CD4-positive, CD25-positive, alpha-beta regulatory T cell (primary cell): ENCODE results near the gene SLC27A1. TPM values are rescaled to one million over a fixed set of nuclear protein-coding genes. Genes with fewer than 3 reads are reported as not detected.

Experiments used
- ATAC-seq, 2 donors: fragments of 150-1000 bp; cut with Tn5 transposase; one replicate each; pipeline ENCODE4 v1.10.0; 2021; ENCODE audit warnings: low read depth in 2 of 2, moderate number of reproducible peaks in 2 of 2, moderate library complexity in 1 of 2
- DNase-seq, 3 donors: peaks; one replicate each; pipeline versions ENCODE4 v3.0.0 to v3.0.0-alpha.2; 2012 to 2022; ENCODE audit warnings: mixed read lengths in 1 of 3
- H3K27ac ChIP-seq: one replicate; pipeline ENCODE4 v1.7.0; 2013; ENCODE audit warnings: mild to moderate bottlenecking, low read length; ENCODE audit not compliant: insufficient read depth, poor library complexity, severe bottlenecking
- H3K27me3 ChIP-seq: one replicate; pipeline ENCODE4 v1.7.0; 2013; ENCODE audit warnings: low read length; ENCODE audit not compliant: control insufficient read depth, insufficient read depth
- H3K36me3 ChIP-seq: one replicate; pipeline ENCODE4 v1.7.0; 2013; ENCODE audit warnings: mild to moderate bottlenecking, low read length, moderate library complexity; ENCODE audit not compliant: control insufficient read depth, insufficient read depth
- H3K4me1 ChIP-seq: 2 replicates; pipeline ENCODE4 v1.7.0; 2013; ENCODE audit warnings: mild to moderate bottlenecking, low read length; ENCODE audit not compliant: insufficient read depth, control insufficient read depth, poor library complexity, severe bottlenecking
- H3K4me3 ChIP-seq: one replicate; pipeline ENCODE4 v1.7.0; 2013; ENCODE audit warnings: low read depth, mild to moderate bottlenecking, low read length, moderate library complexity
- H3K9me3 ChIP-seq, 2 experiments: 1 replicate in 1 of 2; 2 replicates in 1 of 2; pipeline ENCODE4 v1.7.0; 2013; ENCODE audit warnings: low read length in 2 of 2, mild to moderate bottlenecking in 1 of 2, moderate library complexity in 1 of 2; ENCODE audit not compliant: control insufficient read depth in 2 of 2
- H3K27ac Mint-ChIP-seq, 3 donors: one replicate each; pipeline ENCODE4 v1.8.0; 2020 to 2022; ENCODE audit warnings: mild to moderate bottlenecking in 3 of 3, mixed read lengths in 3 of 3, moderate library complexity in 2 of 3
- H3K27me3 Mint-ChIP-seq: one replicate; pipeline ENCODE4 v1.8.0; 2022; ENCODE audit warnings: mild to moderate bottlenecking, mixed read lengths
- H3K36me3 Mint-ChIP-seq: one replicate; pipeline ENCODE4 v1.8.0; 2020; ENCODE audit warnings: mixed read lengths
- H3K4me1 Mint-ChIP-seq, 4 donors: one replicate each; pipeline ENCODE4 v1.8.0; 2020 to 2022; ENCODE audit warnings: mixed read lengths in 4 of 4, mild to moderate bottlenecking in 1 of 4
- H3K4me3 Mint-ChIP-seq, 4 donors: one replicate each; pipeline ENCODE4 v1.8.0; 2020 to 2022; ENCODE audit warnings: mild to moderate bottlenecking in 4 of 4, mixed read lengths in 4 of 4, moderate library complexity in 3 of 4
- H3K9me3 Mint-ChIP-seq, 7 donors: one replicate each; pipeline ENCODE4 v1.8.0; 2020 to 2022; ENCODE audit warnings: mixed read lengths in 7 of 7, mild to moderate bottlenecking in 3 of 7, moderate library complexity in 2 of 7
- polyA plus RNA-seq, 4 donors: library from polyadenylated mRNA; unstranded; fragments of 300-500 nt; fragmentation: Illumina TruSeq; gene quantifications; one replicate each; pipeline ENCODE4 v1.2.3, GENCODE V29; 2021
- total RNA-seq: library from RNA; stranded (reverse); gene quantifications from one replicate; pipeline ENCODE4 v1.2.3, GENCODE V29; 2022

SLC27A1 gene
- total and polyA plus RNA-seq, 5 donors from 2014 or later = 3.9 to 5.2 (median 4.2) TPM

DNA sequence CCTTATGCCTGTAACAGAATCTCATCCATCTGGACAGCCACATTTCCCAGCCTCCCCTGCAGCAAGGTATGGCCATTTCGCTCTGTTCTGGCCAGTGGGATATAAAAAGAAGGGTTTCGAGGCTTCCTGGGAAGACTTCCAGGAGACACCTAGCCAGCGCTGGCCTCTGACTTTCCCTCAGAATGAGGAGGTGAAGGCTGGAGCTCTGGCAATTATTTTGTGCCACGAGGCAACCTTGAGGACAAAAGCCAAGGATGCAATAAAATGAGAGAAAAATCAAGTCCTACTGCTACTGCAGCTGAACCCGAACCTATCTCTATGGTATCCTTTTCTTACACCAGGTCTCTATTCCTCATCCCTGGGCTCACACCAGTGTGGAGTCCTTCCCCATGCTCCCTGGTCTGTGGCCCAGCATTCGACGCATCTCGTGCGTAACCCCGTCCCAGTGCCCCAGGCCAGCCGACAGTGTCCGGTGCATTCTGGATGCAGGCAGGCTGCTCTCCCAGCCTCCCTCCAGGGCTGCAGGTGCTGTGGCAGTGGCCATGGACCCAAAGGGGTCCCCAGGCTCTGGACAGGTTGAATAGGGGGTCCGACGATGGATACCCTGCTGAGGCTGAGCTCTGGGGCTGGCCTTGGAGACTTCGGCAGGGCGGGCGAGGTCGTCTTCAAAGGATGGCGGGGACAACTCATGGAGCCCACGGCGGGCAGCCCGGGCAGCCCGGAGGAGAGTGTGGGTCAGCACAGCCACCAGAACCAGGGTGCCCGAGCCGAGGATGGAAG lies 34.0 kb upstream of the SLC27A1 start:
- H3K27me3 ChIP-seq = no peaks in the 10 kb centered on the region
- H3K9me3 ChIP-seq = no peaks in the 10 kb centered on the region
- no peak overlapping the region for H3K4me3 Mint-ChIP-seq
- no peak overlapping the region for H3K4me3 ChIP-seq
- no peaks in the 10 kb centered on the region for H3K9me3 Mint-ChIP-seq
- H3K27ac Mint-ChIP-seq = no peak overlapping the region
- no peaks in the 10 kb centered on the region for H3K27me3 Mint-ChIP-seq
- H3K27ac ChIP-seq = no peak overlapping the region
- H3K4me1 Mint-ChIP-seq = no peaks in the 10 kb centered on the region
- H3K4me1 ChIP-seq = no peaks in the 10 kb centered on the region
- ATAC-seq (no peak), DNase-seq (no peak)
- H3K36me3 ChIP-seq = no peaks in the 10 kb centered on the region
- H3K36me3 Mint-ChIP-seq = no peaks in the 10 kb centered on the region

DNA sequence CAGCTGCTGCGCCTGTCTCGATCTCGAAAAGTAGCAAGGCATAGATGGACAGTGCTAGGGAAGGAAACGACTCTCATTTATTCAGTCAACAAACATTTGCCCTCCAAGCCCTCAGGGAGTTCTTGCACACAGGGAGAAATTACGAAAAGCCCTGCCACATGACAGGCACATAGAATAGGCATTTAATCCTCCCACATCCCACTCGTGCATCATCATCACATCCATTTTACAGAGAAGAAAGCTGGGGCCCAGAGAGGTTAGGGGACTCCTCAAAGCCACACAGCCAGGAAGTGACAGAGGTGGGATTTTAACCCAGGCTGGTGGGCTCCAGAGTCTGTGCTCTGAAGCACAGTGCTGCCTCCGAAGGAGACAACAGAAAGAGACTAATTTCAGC lies 33.5 kb upstream of the SLC27A1 start:
- H3K36me3 ChIP-seq = no peaks in the 10 kb centered on the region
- Mint-ChIP-seq H3K27me3 (no peaks in the 10 kb centered on the region), H3K27ac (no peak overlapping the region), H3K36me3 (no peaks in the 10 kb centered on the region), H3K4me3 (no peak overlapping the region), H3K4me1 (no peaks in the 10 kb centered on the region), H3K9me3 (no peaks in the 10 kb centered on the region)
- no peaks in the 10 kb centered on the region for H3K27me3 ChIP-seq
- H3K4me3 ChIP-seq = no peak overlapping the region
- DNase-seq = no peak
- ATAC-seq = no peak
- no peaks in the 10 kb centered on the region for H3K4me1 ChIP-seq
- no peak overlapping the region for H3K27ac ChIP-seq
- no peaks in the 10 kb centered on the region for H3K9me3 ChIP-seq

DNA sequence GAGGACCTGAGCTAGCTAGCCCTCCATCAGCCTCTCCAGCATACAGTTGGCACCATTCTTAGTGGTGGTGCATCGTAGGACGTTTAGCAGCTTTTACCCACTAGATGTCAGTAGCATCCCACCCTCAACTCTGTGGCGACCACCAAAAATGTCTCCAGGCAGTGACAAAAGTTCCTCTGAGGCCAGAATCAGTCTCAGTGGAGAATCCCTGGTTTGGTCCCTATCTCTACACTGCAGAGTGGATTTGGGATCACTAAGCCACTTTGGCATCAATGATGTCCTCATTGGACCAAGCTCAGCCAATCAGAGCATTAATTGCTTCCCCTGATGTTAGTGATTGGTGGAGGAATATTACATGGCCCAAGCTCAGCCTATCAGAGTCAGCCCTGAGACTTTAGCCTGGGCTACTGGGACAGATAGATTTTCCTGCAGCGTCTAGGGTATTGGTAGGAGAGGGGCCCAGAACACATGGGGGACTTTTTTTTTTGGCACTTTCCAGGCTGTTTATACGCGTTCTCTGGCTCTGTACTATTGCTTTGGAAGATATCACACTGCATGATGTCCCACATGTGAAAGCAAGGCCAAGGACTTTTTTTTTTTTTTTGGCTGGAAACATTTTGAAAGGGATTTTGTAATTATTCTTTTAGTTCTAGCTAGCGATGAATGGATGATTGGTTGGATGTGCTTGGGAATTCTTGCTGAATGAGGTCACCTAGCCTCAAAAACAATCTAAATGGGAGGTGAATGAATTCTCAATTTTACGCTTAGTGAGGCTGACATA lies 28.9 kb upstream of the SLC27A1 start:
- no peaks in the 10 kb centered on the region for H3K4me1 ChIP-seq
- no peaks in the 10 kb centered on the region for H3K36me3 ChIP-seq
- H3K27ac ChIP-seq = no peak overlapping the region
- no peaks in the 10 kb centered on the region for H3K27me3 Mint-ChIP-seq
- no peaks in the 10 kb centered on the region for H3K4me1 Mint-ChIP-seq
- H3K36me3 Mint-ChIP-seq = no peaks in the 10 kb centered on the region
- DNase-seq (peak in 2 of 3 donors; percentile 26 to 38), ATAC-seq (peak in 1 of 2 donors; percentile 31)
- no peak overlapping the region for H3K27ac Mint-ChIP-seq
- H3K4me3 Mint-ChIP-seq = no peak overlapping the region
- H3K9me3 ChIP-seq = no peaks in the 10 kb centered on the region
- H3K4me3 ChIP-seq = no peak overlapping the region
- no peaks in the 10 kb centered on the region for H3K27me3 ChIP-seq
- H3K9me3 Mint-ChIP-seq = no peaks in the 10 kb centered on the region

DNA sequence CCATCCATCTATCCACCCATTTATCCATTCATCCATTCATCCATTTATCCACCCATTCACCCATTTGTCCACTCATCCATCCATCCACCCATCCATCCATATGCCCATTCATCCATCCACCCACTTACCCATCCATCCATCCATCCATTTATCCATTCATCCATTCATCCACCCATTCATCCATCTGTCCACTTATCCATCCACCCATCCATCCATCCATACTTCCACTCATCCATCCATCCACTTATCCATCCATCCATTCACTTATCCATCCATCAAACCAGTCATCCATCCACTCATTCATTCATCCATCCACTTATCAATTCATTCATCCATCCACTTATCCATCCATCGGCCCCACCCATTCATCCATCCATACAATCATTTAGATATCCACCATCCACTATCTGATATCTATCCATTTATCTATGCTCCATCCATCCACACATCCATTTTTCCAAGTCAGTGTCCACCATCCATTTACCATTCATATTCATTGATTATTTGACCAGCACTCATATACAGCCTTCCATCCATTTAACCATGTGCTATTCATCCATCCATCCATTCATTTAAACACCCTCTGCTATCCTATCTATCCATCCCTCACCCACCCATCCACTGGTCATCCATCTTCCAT lies 24.7 kb upstream of the SLC27A1 start:
- H3K4me3 ChIP-seq = no peak overlapping the region
- H3K36me3 Mint-ChIP-seq = peaks cover 3% of the 10 kb centered on the region
- H3K36me3 ChIP-seq = no peaks in the 10 kb centered on the region
- peaks cover 0 to 14% (median 7%) of the 10 kb centered on the region in 4 donors for H3K4me1 Mint-ChIP-seq
- peaks cover 0 to 1% (median 0%) of the 10 kb centered on the region in 7 donors for H3K9me3 Mint-ChIP-seq
- H3K27ac ChIP-seq = no peak overlapping the region
- no peak overlapping the region for H3K4me3 Mint-ChIP-seq
- DNase-seq = no peak
- H3K27me3 ChIP-seq = peaks cover 3% of the 10 kb centered on the region
- no peak for ATAC-seq
- H3K27ac Mint-ChIP-seq = no peak overlapping the region
- peaks cover 18% of the 10 kb centered on the region for H3K27me3 Mint-ChIP-seq
- H3K9me3 ChIP-seq = no peaks in the 10 kb centered on the region
- peaks cover 10% of the 10 kb centered on the region for H3K4me1 ChIP-seq

DNA sequence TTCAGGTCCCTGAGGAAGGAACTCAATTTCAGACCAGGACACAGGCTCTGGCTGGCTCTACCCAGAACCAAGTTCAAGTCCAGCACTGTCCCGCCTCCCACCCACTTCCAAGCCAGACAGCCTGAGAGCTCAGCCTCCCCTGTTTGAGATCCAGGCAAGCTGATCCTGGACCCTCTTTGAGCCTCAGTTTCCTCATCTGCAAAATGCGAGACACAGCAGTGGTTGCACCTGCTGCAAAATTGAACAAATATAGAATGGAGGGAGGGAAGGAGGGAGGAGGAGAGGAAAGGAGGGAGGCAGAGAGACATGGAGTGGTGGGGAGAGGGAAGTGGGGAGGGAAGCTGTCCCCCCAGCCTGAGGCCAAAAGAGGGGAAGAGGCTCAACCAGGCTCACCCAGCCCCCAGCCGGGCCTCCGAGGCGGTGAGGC lies 22.6 kb upstream of the SLC27A1 start:
- peaks cover 10% of the 10 kb centered on the region for H3K4me1 ChIP-seq
- H3K36me3 ChIP-seq = no peaks in the 10 kb centered on the region
- ATAC-seq (no peak), DNase-seq (no peak)
- Mint-ChIP-seq H3K4me1 (peaks cover 0 to 16% (median 7%) of the 10 kb centered on the region in 4 donors), H3K9me3 (peaks cover 0 to 1% (median 0%) of the 10 kb centered on the region in 7 donors), H3K4me3 (peak overlapping the region in 3 of 4 donors; percentile 52 to 63 (median 54)), H3K27ac (no peak overlapping the region), H3K36me3 (peaks cover 3% of the 10 kb centered on the region), H3K27me3 (peaks cover 18% of the 10 kb centered on the region)
- no peak overlapping the region for H3K27ac ChIP-seq
- peaks cover 3% of the 10 kb centered on the region for H3K27me3 ChIP-seq
- no peak overlapping the region for H3K4me3 ChIP-seq
- H3K9me3 ChIP-seq = no peaks in the 10 kb centered on the region

DNA sequence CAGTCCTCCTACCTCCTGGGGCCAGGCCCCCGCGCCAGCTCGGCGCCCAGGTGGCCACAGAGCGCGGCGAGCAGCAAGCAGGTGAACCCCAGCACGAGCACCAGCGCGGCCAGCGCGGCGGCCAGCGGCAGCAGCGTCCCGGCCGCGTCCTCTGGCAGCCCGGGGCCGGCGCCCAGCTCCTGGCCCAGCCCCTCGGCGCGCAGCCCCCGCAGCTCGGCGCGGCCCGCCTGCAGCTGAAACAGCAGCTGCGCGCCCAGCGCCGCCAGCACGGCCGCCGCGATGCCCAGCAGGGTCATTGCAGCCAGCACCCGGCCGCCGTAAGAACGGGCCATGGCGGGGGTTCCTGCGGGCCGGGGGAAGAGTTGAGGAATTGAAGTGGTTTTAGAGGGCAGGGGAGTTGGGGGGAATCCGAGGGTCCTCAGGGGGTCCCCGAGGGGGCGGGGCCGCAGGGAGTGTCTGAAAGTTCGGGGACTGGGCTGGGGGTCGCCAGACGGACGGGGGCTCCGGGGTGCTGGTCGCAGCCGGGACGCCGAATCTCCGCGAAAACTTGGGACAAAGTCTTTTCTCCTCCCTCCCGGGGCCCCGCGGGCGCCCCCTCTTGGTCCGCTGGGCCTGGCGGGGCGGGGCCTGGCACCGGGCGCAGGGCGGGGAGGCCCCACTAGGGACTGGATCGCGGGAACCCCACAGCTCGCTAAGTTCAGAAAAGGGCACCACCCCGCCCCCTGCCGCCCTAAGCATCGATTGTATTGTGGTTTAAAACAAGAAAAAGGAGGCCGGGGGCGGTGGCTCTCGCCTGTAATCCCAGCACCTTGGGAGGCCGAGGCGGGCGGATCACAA lies 22.0 kb upstream of the SLC27A1 start, which contains the start of gene TMEM221:
Gene TMEM221, minus strand, starts transcription at position 538 of the 837 bp plus-strand sequence. Its CDS starts 206 bp downstream, at position 332.
- Histone ChIP-seq H3K27me3 (peaks cover 3% of the 10 kb centered on the region), H3K36me3 (no peaks in the 10 kb centered on the region), H3K27ac (no peak within 1 kb of the TSS), H3K9me3 (no peaks in the 10 kb centered on the region), H3K4me3 (no peak within 1 kb of the TSS), H3K4me1 (peaks cover 10% of the 10 kb centered on the region)
- Mint-ChIP-seq H3K27ac (no peak within 1 kb of the TSS), H3K27me3 (peaks cover 20% of the 10 kb centered on the region), H3K4me3 (peak within 1 kb of the TSS in 3 of 4 donors; percentile 52 to 63 (median 61)), H3K4me1 (peaks cover 0 to 16% (median 8%) of the 10 kb centered on the region in 4 donors), H3K36me3 (peaks cover 3% of the 10 kb centered on the region), H3K9me3 (peaks cover 0 to 1% (median 0%) of the 10 kb centered on the region in 7 donors)
- peak; percentile 38 to 57 (median 39) for DNase-seq
- peak; percentile 63 to 70 for ATAC-seq
